GM12864 (cell line): ENCODE results near the gene SGCA.

ENCODE experiments used
- DNase-seq: peaks from one replicate; pipeline ENCODE4 v3.0.0-alpha.2; 2011; ENCODE audit warnings: low read depth
- H3K4me3 ChIP-seq: 2 replicates; pipeline ENCODE4 v1.5.1; 2011; ENCODE audit warnings: mild to moderate bottlenecking, low read depth, low read length, control low read depth
- TF ChIP-seq, protein P1 (sequence below): IDR thresholded peaks from 2 replicates; pipeline ENCODE4 v1.5.1; 2011; ENCODE audit warnings: low read depth, mild to moderate bottlenecking, moderate library complexity, low read length, control low read depth, inconsistent platforms; ENCODE audit errors: missing control alignments

The SGCA gene

DNA sequence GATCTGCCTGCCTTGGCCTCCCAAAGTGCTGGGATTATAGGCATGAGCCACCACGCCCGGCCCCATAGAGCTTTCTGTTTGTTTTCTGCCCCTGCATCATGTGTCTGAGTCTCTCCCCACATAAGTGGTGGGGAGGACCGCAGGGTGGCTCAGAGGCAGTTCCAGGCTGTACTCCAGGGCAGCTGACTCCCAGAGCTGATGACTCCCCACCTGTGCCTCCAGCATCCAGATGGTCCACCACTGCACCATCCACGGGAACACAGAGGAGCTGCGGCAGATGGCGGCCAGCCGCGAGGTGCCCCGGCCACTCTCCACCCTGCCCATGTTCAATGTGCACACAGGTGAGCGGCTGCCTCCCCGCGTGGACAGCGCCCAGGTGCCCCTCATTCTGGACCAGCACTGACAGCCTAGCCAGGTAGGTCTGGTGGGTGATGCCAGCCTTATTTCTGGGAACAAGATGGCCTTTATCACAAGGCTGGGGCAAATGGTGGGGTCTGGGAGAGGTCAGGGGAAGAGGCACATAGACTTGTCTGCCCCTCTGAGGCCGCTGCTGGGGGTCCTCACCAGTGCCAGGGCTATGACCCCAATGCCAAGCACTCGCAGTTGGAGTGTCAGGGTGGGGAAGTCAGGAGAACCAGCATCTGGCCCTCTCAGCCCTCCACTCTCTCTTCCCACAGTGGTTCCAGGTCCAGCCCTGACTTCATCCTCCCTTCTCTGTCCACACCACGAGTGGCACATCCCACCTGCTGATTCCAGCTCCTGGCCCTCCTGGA, 9.4 kb downstream of the SGCA start:
- H3K4me3 ChIP-seq: no peak overlapping the region
- TF ChIP-seq, protein P1, sequence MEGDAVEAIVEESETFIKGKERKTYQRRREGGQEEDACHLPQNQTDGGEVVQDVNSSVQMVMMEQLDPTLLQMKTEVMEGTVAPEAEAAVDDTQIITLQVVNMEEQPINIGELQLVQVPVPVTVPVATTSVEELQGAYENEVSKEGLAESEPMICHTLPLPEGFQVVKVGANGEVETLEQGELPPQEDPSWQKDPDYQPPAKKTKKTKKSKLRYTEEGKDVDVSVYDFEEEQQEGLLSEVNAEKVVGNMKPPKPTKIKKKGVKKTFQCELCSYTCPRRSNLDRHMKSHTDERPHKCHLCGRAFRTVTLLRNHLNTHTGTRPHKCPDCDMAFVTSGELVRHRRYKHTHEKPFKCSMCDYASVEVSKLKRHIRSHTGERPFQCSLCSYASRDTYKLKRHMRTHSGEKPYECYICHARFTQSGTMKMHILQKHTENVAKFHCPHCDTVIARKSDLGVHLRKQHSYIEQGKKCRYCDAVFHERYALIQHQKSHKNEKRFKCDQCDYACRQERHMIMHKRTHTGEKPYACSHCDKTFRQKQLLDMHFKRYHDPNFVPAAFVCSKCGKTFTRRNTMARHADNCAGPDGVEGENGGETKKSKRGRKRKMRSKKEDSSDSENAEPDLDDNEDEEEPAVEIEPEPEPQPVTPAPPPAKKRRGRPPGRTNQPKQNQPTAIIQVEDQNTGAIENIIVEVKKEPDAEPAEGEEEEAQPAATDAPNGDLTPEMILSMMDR: no peak
- no peak for DNase-seq

DNA sequence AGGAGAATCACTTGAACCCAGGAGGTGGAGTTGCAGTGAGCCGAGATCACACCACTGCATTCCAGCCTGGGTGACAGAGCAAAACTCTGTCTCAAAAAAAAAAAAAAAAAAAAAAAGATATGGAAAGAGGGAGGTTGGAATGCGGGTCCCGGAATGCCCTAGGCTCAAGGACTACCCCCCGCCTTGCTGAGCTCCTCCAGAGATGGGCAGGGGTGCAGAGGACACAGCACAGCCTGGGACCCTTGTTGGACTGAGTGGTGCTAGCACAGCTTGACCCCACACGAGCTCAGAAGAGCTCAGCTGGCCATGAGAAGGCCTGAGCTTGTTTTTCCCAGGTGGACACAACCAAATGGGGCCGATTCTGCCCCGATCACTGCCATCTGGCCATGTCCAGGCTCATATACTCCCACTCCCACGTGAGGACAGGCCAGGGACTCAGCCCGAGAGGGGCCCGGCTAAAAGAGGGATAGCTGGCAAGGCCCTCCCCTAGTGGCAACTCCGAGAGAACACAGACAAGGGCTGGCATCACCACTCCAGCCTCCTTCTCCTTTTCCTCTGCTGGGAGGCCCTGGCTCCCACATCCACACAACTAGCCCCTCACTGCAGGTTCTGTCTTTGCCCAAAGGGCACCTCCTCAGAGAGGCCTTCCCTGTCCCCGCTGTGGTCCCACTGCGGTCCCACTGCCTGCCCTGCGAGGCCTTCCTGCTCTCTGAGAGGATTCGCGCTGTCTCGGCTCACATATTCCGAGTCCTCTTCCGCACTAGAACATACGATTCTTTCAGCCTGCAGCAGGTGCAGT, 11.0 kb downstream of the SGCA start:
- DNase-seq: no peak
- no peak overlapping the region for H3K4me3 ChIP-seq

DNA sequence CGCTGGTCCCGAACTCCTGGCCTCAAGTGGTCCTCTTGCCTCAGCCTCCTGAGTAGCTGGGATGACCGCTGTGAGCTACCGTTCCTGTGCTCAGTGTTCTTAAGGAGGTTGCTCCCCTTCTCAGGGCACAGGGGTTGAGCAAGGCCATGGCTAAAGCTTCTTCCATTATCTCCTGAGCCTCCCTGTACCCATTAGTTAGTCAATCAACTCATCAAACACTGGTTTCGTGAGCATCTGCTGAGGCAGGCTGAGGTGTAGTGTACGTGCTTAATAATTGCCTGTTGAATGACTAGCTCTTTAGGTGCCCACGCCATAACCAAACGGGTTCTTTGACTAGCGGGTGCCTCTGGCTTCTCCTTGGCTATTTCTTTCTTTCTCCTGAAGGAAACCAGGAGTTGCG, 11.7 kb downstream of the SGCA start:
- TF ChIP-seq, protein P1: no peak
- no peak overlapping the region for H3K4me3 ChIP-seq
- no peak for DNase-seq

More for the DNA sequence above, 11.0 kb downstream of the SGCA start:
- TF ChIP-seq, protein P1: no peak

DNA sequence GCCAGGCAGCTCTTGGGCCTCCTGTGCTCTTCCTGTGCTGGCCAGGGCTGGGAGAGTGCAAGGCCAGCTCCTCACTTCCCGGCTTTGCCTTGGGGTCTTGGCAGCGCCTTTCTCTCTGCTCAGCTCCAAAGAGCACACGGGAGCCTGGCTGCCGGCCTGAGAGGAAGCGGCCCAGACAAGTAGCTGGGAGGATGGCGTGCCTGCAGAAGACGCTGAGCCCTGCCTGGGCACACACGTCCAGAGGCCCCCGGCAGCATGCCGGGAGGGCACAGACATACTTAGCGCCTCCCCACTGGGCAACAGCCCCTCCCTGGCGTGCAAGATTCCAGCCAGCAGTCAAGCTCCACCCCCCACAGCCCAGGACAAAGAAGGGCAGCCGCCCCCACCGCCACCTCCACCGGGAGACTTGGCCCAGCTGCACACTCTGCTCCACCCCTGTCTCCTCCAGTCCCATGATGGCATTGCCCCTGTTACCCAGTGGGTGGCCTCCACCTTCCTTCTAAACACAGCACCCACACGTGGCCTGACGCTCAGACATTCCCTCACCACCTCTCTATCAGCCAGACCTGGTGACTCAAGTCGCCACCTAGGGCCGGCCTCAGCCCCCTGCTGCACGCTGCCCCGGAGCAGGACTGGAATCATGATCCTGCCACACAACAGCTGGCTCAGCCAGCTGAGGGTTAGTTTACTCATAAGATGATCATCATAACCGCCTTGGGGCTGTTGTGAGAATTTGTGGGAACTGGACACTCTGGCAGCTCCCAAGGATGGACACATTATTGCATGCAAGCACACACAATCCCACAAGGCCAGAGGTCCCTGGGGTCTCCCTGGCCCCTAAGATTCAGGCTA, 12.4 kb downstream of the SGCA start:
- no peak for DNase-seq
- no peak overlapping the region for H3K4me3 ChIP-seq
- TF ChIP-seq, protein P1: peak; percentile 65

DNA sequence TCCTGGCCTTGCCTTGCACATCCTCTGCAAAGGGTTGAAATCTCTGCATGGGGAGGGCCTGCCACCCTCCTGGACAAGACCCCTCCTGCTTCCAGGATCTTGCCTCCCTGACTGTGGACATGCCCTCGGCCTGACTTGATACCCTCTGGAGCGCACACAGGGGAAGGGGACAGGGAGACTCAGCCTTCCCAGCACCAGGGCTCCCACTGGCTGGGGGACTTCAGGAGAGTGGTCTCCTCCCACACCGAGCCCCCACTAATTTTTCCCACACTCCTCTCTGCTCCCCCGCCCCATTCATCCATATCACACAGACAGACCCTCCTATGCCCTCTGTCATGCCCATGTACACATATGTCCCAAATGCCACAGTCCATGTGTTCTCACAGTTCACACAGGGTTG, 14.3 kb downstream of the SGCA start:
- TF ChIP-seq, protein P1: no peak
- H3K4me3 ChIP-seq: no peak overlapping the region
- no peak for DNase-seq

DNA sequence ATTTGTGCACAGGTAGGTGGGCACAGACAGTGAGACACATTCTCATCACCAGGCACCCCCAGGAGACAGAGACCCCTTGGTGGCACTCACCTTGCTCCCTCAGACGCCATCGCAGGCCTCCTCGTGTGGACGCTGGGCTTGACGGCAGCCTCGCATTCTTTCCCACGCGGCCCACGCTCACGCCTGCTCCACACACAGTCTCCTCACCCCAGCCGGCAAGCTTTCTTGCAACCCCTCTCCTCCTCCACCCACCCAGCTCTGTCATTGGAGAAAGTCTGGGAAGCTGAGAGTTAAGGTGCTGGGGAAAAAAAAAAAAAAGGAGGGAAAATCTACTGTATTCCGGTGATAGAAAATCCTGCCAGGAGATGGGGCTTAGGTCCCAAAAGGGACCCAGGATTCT, 14.8 kb downstream of the SGCA start:
- no peak overlapping the region for H3K4me3 ChIP-seq
- TF ChIP-seq, protein P1: no peak
- no peak for DNase-seq
